Calu3 (cell line): ENCODE results near the gene FAM107B. TPM values are rescaled to one million over a fixed set of nuclear protein-coding genes. Genes with fewer than 3 reads are reported as not detected.
A peak's percentile ranks its signal among the peaks of the same experiment; 100 is the strongest.

Source experiments
- Bru-seq: library from RNA; stranded (reverse); fragments of 400-500 nt; gene quantifications from one replicate; lab custom pipeline; 2021; lab: Mats Ljungman, UMichigan
- BruChase-seq, 2 experiments: library from RNA; stranded (reverse); fragments of 400-500 nt; gene quantifications; one replicate each; lab custom pipeline; 2021; lab: Mats Ljungman, UMichigan
- BruUV-seq: library from RNA; stranded (reverse); fragments of 400-500 nt; replicated peaks from 2 replicates; lab custom pipeline; 2021; lab: Mats Ljungman, UMichigan
- CTCF ChIA-PET: fragments of 300-600 bp; sonication (Branson Sonifier 250); formaldehyde crosslinking; loops from one replicate; lab custom pipeline; 2022; ENCODE audit warnings: antibody characterized with exemption; lab: Charles Lee
- DNase-seq: peaks from one replicate; pipeline ENCODE4 v3.0.0; 2022
- H3K27ac Mint-ChIP-seq: one replicate; pipeline ENCODE4 v1.8.0; 2022; ENCODE audit warnings: mixed read lengths; ENCODE audit not compliant: unreplicated experiment
- H3K27me3 Mint-ChIP-seq: one replicate; pipeline ENCODE4 v1.8.0; 2022; ENCODE audit warnings: mixed read lengths; ENCODE audit not compliant: unreplicated experiment
- H3K36me3 Mint-ChIP-seq: one replicate; pipeline ENCODE4 v1.8.0; 2022; ENCODE audit warnings: mild to moderate bottlenecking, moderate library complexity, mixed read lengths; ENCODE audit not compliant: insufficient read depth, unreplicated experiment
- H3K4me1 Mint-ChIP-seq: one replicate; pipeline ENCODE4 v1.8.0; 2022; ENCODE audit warnings: mild to moderate bottlenecking, low read depth, mixed read lengths; ENCODE audit not compliant: unreplicated experiment
- H3K4me3 Mint-ChIP-seq: one replicate; pipeline ENCODE4 v1.8.0; 2022; ENCODE audit warnings: mild to moderate bottlenecking, low read depth, moderate library complexity, mixed read lengths; ENCODE audit not compliant: unreplicated experiment
- H3K9me3 Mint-ChIP-seq: one replicate; pipeline ENCODE4 v1.8.0; 2022; ENCODE audit warnings: low read depth, mixed read lengths; ENCODE audit not compliant: unreplicated experiment
- CTCF ChIP-seq: fragments of 200-600 bp; IDR thresholded peaks from one replicate; pipeline ENCODE4 v1.8.0; 2022; ENCODE audit warnings: antibody characterized with exemption; ENCODE audit not compliant: unreplicated experiment
- intact Hi-C: fragments of 100-400 bp; cut with micrococcal nuclease; formaldehyde crosslinking; loops from one replicate; pipeline ENCODE4 v1.10.0; 2022; ENCODE audit not compliant: unreplicated experiment
- long read RNA-seq: library from polyadenylated mRNA; stranded (forward); transcript quantifications from one replicate; pipeline ENCODE4 v2.0.0, GENCODE V29; 2022
- total RNA-seq: library from RNA; stranded (reverse); gene quantifications from 2 replicates; pipeline ENCODE4 v1.2.3, GENCODE V29; 2022

Gene FAM107B
- total RNA-seq = 164 and 168 TPM in 2 replicates
- Bru-seq, nascent RNA = percentile 89 among the genes with signal in this experiment
- BruChase-seq, experiment 1, labeled RNA remaining after a 6-hour chase = percentile 86 among the genes with signal in this experiment
- BruChase-seq, experiment 2, labeled RNA remaining after a 2-hour chase = percentile 79 among the genes with signal in this experiment
- long read RNA-seq, transcript FAM107B-216 (2 exons, 568 nt) = minor isoform, 5 of 107 reads
- long read RNA-seq, transcript FAM107B-211 (4 exons, 2,633 nt) = major isoform, 47 of 107 reads
- long read RNA-seq, transcript FAM107B-205 (5 exons, 2,374 nt) = minor isoform, 26 of 107 reads
- long read RNA-seq, partial matches to known transcripts = 3 of 107 reads
- long read RNA-seq, other reads (novel, unspliced or antisense) = 25 of 107 reads

GRCh38 chr10:14774797-14775196 is at the start of gene FAM107B:
Gene FAM107B, minus strand, starts transcription at chr10:14774897. Its CDS starts 234 bp downstream, at chr10:14774663.
- BruUV-seq = no TSS peak
- no peak for DNase-seq
- Mint-ChIP-seq H3K4me3 (no peak within 1 kb of the TSS), H3K9me3 (no peaks in the 10 kb centered on the region), H3K27me3 (no peaks in the 10 kb centered on the region), H3K36me3 (no peaks in the 10 kb centered on the region), H3K4me1 (peaks cover 20% of the 10 kb centered on the region), H3K27ac (no peak within 1 kb of the TSS)
- intact Hi-C loops = no loop called here
- CTCF ChIA-PET = no interaction called here
- no peak for TF ChIP-seq CTCF

GRCh38 chr10:14823966-14824365 is 49.3 kb upstream of the FAM107B start:
- BruUV-seq = no TSS peak
- CTCF ChIA-PET = interaction anchor here (1.1 to 1.8 kb wide), 3 partner anchors 13 to 269 kb away, joined by 4 to 8 read pairs (median 6); partner anchors contain the start of genes CDNF, HSPA14 and MSANTD7

GRCh38 chr10:14822879-14823755 is 48.4 kb upstream of the FAM107B start:
- peak; percentile 49 for DNase-seq
- H3K9me3 Mint-ChIP-seq = no peaks in the 10 kb centered on the region
- peaks cover 26% of the 10 kb centered on the region for H3K4me1 Mint-ChIP-seq
- no peak overlapping the region for H3K4me3 Mint-ChIP-seq
- CTCF ChIA-PET = interaction anchor here (1.1 to 1.8 kb wide), 5 partner anchors 14 to 270 kb away, joined by 3 to 8 read pairs (median 4); partner anchors contain the start of genes CDNF, HSPA14 and MSANTD7
- BruUV-seq = no TSS peak
- no peak for TF ChIP-seq CTCF
- H3K27me3 Mint-ChIP-seq = no peaks in the 10 kb centered on the region
- intact Hi-C loops = loop anchor here (1.0 to 10.0 kb wide), 5 partner anchors 149 to 324 kb away; no protein-coding TSS in a partner anchor
- peak overlapping the region; percentile 38 for H3K27ac Mint-ChIP-seq
- peaks cover 7% of the 10 kb centered on the region for H3K36me3 Mint-ChIP-seq

More at GRCh38 chr10:14823966-14824365, 49.3 kb upstream of the FAM107B start:
- peaks cover 26% of the 10 kb centered on the region for H3K4me1 Mint-ChIP-seq
- peaks cover 7% of the 10 kb centered on the region for H3K36me3 Mint-ChIP-seq
- no peak for DNase-seq
- no peak overlapping the region for H3K27ac Mint-ChIP-seq
- H3K27me3 Mint-ChIP-seq = no peaks in the 10 kb centered on the region
- intact Hi-C loops = loop anchor here (1.0 to 10.0 kb wide), 5 partner anchors 150 to 325 kb away; no protein-coding TSS in a partner anchor
- H3K4me3 Mint-ChIP-seq = no peak overlapping the region
- no peak for TF ChIP-seq CTCF
- H3K9me3 Mint-ChIP-seq = no peaks in the 10 kb centered on the region
